ENCODE results near the gene PHF21B. TPM values are rescaled to one million over a fixed set of nuclear protein-coding genes. Genes with fewer than 3 reads are reported as not detected.

PHF21B gene
- total RNA-seq, 5 donors from 2014 or later (not counting 1 experiment from before 2014, with no cell fraction given) = 0.15 to 0.36 TPM; not detected in 3

DNA sequence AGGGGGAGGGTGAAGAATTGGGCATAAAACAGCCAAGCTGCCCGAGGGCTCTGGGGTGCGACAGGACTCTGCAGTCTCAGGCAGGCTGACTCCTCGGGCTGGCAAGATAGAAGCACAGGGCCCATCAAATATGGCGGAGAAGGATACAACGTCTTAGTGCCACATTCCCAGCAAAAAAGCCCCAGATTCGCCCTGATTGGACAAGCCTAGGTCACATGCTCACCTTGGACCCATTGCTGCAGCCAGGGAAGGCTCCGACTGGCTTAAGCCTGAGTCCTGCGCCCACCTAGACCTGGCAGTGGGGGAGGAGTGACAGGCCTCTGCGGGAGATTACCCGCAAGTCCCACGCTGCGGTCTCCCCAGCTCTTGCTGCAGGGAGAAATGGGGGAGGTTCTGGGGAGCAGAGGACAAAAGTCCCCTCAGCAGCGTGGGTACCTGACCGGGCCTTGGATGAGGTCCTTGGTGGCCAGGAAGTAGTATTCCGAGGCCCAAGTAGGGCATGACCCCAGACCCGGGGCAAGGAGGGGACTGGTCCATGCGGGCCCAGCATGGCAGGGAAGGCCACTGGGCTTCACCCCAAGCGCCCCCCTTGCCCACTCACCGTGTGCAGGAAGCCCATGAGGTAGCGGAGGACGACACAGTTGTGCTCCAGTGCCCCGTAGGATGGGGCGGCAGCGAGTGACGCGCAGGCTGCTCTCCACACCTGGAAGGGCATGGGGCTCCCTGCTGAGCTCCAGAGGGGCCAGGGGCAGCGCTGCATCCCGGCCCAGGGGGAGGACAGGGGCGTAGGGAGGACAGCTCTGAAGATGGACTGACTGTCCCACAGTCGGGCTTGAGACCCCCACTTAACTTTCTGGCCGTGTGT is 144.4 kb downstream of the PHF21B start:
- no peak for ATAC-seq (replicated peaks in 1 of 4)

GRCh38 chr22:44862981-44863860 is 146.6 kb downstream of the PHF21B start:
- Mint-ChIP-seq H3K27me3 (peaks cover 9 to 14% of the 10 kb centered on the region in 2 donors), H3K9me3 (no peaks in the 10 kb centered on the region), H3K4me1 (no peaks in the 10 kb centered on the region), H3K36me3 (no peaks in the 10 kb centered on the region), H3K27ac (no peak overlapping the region), H3K4me3 (no peak overlapping the region)
- Histone ChIP-seq H3K4me3 (ENCODE audit: control insufficient read depth in 1 of 2, extremely low read depth in 1 of 2, low read length in 1 of 2) (no peak overlapping the region), H3K27me3 (replicated peaks in 1 of 2; ENCODE audit: control insufficient read depth in 2 of 2, extremely low read depth in 1 of 2, insufficient read depth in 2 of 2, low read length in 1 of 2) (peaks cover 0 to 21% of the 10 kb centered on the region in 2 experiments), H3K36me3 (ENCODE audit: control insufficient read depth in 2 of 2, extremely low read depth in 1 of 2, insufficient read depth in 1 of 2, low read length in 1 of 2) (no peaks in the 10 kb centered on the region), H3K27ac (ENCODE audit: low read length) (no peak overlapping the region), H3K4me1 (ENCODE audit: control insufficient read depth in 1 of 2, extremely low read depth in 1 of 2, insufficient read depth in 2 of 2, low read length in 2 of 2) (no peaks in the 10 kb centered on the region), H3K9me3 (no peaks in the 10 kb centered on the region)
- 83% methylated on average over 6 of the region's 19 CpGs for WGBS (ENCODE audit: insufficient coverage)
- ChIA-PET POLR2A (no interaction called here), CTCF (no interaction called here)
- ATAC-seq (replicated peaks in 1 of 4) (no peak), DNase-seq (no peak)

More for the DNA sequence above, 144.4 kb downstream of the PHF21B start:
- Mint-ChIP-seq H3K36me3 (no peaks in the 10 kb centered on the region), H3K9me3 (peaks cover 0 to 2% (median 0%) of the 10 kb centered on the region in 3 donors), H3K4me3 (no peak overlapping the region), H3K27me3 (peaks cover 11 to 15% of the 10 kb centered on the region in 2 donors), H3K27ac (no peak overlapping the region), H3K4me1 (no peaks in the 10 kb centered on the region)
- ChIA-PET CTCF (no interaction called here), POLR2A (no interaction called here)
- no peak for DNase-seq
- Histone ChIP-seq H3K36me3 (ENCODE audit: control insufficient read depth in 2 of 2, extremely low read depth in 1 of 2, insufficient read depth in 1 of 2, low read length in 1 of 2) (no peaks in the 10 kb centered on the region), H3K27ac (ENCODE audit: low read length) (no peak overlapping the region), H3K9me3 (no peaks in the 10 kb centered on the region), H3K4me1 (ENCODE audit: control insufficient read depth in 1 of 2, extremely low read depth in 1 of 2, insufficient read depth in 2 of 2, low read length in 2 of 2) (no peaks in the 10 kb centered on the region), H3K4me3 (ENCODE audit: control insufficient read depth in 1 of 2, extremely low read depth in 1 of 2, low read length in 1 of 2) (no peak overlapping the region), H3K27me3 (replicated peaks in 1 of 2; ENCODE audit: control insufficient read depth in 2 of 2, extremely low read depth in 1 of 2, insufficient read depth in 2 of 2, low read length in 1 of 2) (peaks cover 0 to 24% of the 10 kb centered on the region in 2 experiments)
- 83% methylated on average over 27 of the region's 31 CpGs for WGBS (ENCODE audit: insufficient coverage)

DNA sequence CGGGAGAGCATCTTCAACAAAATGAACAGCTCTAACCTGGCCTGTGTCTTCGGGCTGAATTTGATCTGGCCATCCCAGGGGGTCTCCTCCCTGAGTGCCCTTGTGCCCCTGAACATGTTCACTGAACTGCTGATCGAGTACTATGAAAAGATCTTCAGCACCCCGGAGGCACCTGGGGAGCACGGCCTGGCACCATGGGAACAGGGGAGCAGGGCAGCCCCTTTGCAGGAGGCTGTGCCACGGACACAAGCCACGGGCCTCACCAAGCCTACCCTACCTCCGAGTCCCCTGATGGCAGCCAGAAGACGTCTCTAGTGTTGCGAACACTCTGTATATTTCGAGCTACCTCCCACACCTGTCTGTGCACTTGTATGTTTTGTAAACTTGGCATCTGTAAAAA is 147.5 kb downstream of the PHF21B start:
- WGBS (ENCODE audit: insufficient coverage) = 76% methylated on average over 6 of the region's 11 CpGs
- Histone ChIP-seq H3K4me3 (ENCODE audit: control insufficient read depth in 1 of 2, extremely low read depth in 1 of 2, low read length in 1 of 2) (no peak overlapping the region), H3K4me1 (ENCODE audit: control insufficient read depth in 1 of 2, extremely low read depth in 1 of 2, insufficient read depth in 2 of 2, low read length in 2 of 2) (no peaks in the 10 kb centered on the region), H3K9me3 (no peaks in the 10 kb centered on the region), H3K36me3 (ENCODE audit: control insufficient read depth in 2 of 2, extremely low read depth in 1 of 2, insufficient read depth in 1 of 2, low read length in 1 of 2) (no peaks in the 10 kb centered on the region), H3K27ac (ENCODE audit: low read length) (no peak overlapping the region), H3K27me3 (replicated peaks in 1 of 2; ENCODE audit: control insufficient read depth in 2 of 2, extremely low read depth in 1 of 2, insufficient read depth in 2 of 2, low read length in 1 of 2) (peaks cover 0 to 19% of the 10 kb centered on the region in 2 experiments)
- no peak for ATAC-seq (replicated peaks in 1 of 4)
- no peaks in the 10 kb centered on the region for H3K4me1 Mint-ChIP-seq
- no peaks in the 10 kb centered on the region for H3K9me3 Mint-ChIP-seq
- no peak overlapping the region for H3K27ac Mint-ChIP-seq
- H3K4me3 Mint-ChIP-seq = no peak overlapping the region
- DNase-seq = no peak
- no peaks in the 10 kb centered on the region for H3K36me3 Mint-ChIP-seq
- ChIA-PET CTCF (no interaction called here), POLR2A (no interaction called here)
- H3K27me3 Mint-ChIP-seq = peaks cover 7 to 13% of the 10 kb centered on the region in 2 donors

DNA sequence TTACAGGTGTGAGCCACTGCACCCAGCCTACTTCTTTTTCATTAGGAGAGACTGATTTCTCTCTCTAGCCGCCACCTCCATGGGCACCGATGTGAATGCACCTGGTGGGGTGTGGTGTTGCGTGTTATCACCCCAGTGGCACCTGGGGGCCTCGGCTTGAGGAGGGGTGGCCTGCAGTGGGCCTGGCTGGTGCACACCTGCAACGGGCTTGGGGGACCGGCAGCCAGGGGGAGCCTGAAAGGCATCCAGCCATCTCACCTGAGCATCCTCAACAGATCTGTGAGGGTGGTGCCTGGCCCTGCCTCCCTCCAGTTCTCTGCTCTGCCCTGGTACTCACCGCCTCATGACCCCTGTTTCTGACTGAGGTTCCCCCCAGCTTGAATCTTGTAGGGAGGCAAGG is 148.6 kb downstream of the PHF21B start:
- Histone ChIP-seq H3K4me3 (ENCODE audit: control insufficient read depth in 1 of 2, extremely low read depth in 1 of 2, low read length in 1 of 2) (no peak overlapping the region), H3K4me1 (ENCODE audit: control insufficient read depth in 1 of 2, extremely low read depth in 1 of 2, insufficient read depth in 2 of 2, low read length in 2 of 2) (no peaks in the 10 kb centered on the region), H3K9me3 (no peaks in the 10 kb centered on the region), H3K36me3 (ENCODE audit: control insufficient read depth in 2 of 2, extremely low read depth in 1 of 2, insufficient read depth in 1 of 2, low read length in 1 of 2) (no peaks in the 10 kb centered on the region), H3K27ac (ENCODE audit: low read length) (no peak overlapping the region), H3K27me3 (replicated peaks in 1 of 2; ENCODE audit: control insufficient read depth in 2 of 2, extremely low read depth in 1 of 2, insufficient read depth in 2 of 2, low read length in 1 of 2) (peaks cover 0 to 19% of the 10 kb centered on the region in 2 experiments)
- no peak for DNase-seq
- ChIA-PET CTCF (no interaction called here), POLR2A (no interaction called here)
- Mint-ChIP-seq H3K4me3 (no peak overlapping the region), H3K4me1 (no peaks in the 10 kb centered on the region), H3K9me3 (no peaks in the 10 kb centered on the region), H3K36me3 (no peaks in the 10 kb centered on the region), H3K27ac (no peak overlapping the region), H3K27me3 (peaks cover 5 to 11% of the 10 kb centered on the region in 2 donors)
- ATAC-seq (replicated peaks in 1 of 4) = no peak
- WGBS (ENCODE audit: insufficient coverage) = 20% methylated on average over 1 of the region's 7 CpGs

GRCh38 chr22:44860311-44860710 is 149.5 kb downstream of the PHF21B start:
- no peak overlapping the region for H3K27ac ChIP-seq (ENCODE audit: low read length)

GRCh38 chr22:44859641-44860040 is 150.2 kb downstream of the PHF21B start:
- ATAC-seq (replicated peaks in 1 of 4) = no peak
- POLR2A ChIA-PET = no interaction called here
- H3K27ac Mint-ChIP-seq = no peak overlapping the region

More at GRCh38 chr22:44860311-44860710, 149.5 kb downstream of the PHF21B start:
- POLR2A ChIA-PET = no interaction called here
- no peaks in the 10 kb centered on the region for H3K4me1 ChIP-seq (ENCODE audit: control insufficient read depth in 1 of 2, extremely low read depth in 1 of 2, insufficient read depth in 2 of 2, low read length in 2 of 2)
- H3K4me3 Mint-ChIP-seq = no peak overlapping the region
- no peak for ATAC-seq (replicated peaks in 1 of 4)
- H3K27me3 ChIP-seq (replicated peaks in 1 of 2; ENCODE audit: control insufficient read depth in 2 of 2, extremely low read depth in 1 of 2, insufficient read depth in 2 of 2, low read length in 1 of 2) = peaks cover 0 to 19% of the 10 kb centered on the region in 2 experiments
- 76% methylated on average over 5 of the region's 6 CpGs for WGBS (ENCODE audit: insufficient coverage)
- no peak for DNase-seq
- H3K9me3 ChIP-seq = no peaks in the 10 kb centered on the region
- H3K36me3 ChIP-seq (ENCODE audit: control insufficient read depth in 2 of 2, extremely low read depth in 1 of 2, insufficient read depth in 1 of 2, low read length in 1 of 2) = no peaks in the 10 kb centered on the region
- H3K27ac Mint-ChIP-seq = no peak overlapping the region
- H3K4me3 ChIP-seq (ENCODE audit: control insufficient read depth in 1 of 2, extremely low read depth in 1 of 2, low read length in 1 of 2) = no peak overlapping the region
- no peaks in the 10 kb centered on the region for H3K9me3 Mint-ChIP-seq
- peaks cover 5 to 11% of the 10 kb centered on the region in 2 donors for H3K27me3 Mint-ChIP-seq
- CTCF ChIA-PET = no interaction called here
- H3K4me1 Mint-ChIP-seq = no peaks in the 10 kb centered on the region
- no peaks in the 10 kb centered on the region for H3K36me3 Mint-ChIP-seq

More at GRCh38 chr22:44859641-44860040, 150.2 kb downstream of the PHF21B start:
- no peaks in the 10 kb centered on the region for H3K36me3 Mint-ChIP-seq
- no peak for DNase-seq
- no peaks in the 10 kb centered on the region for H3K9me3 Mint-ChIP-seq
- H3K27ac ChIP-seq (ENCODE audit: low read length) = no peak overlapping the region
- no peaks in the 10 kb centered on the region for H3K36me3 ChIP-seq (ENCODE audit: control insufficient read depth in 2 of 2, extremely low read depth in 1 of 2, insufficient read depth in 1 of 2, low read length in 1 of 2)
- peaks cover 5 to 11% of the 10 kb centered on the region in 2 donors for H3K27me3 Mint-ChIP-seq
- no peaks in the 10 kb centered on the region for H3K4me1 ChIP-seq (ENCODE audit: control insufficient read depth in 1 of 2, extremely low read depth in 1 of 2, insufficient read depth in 2 of 2, low read length in 2 of 2)
- WGBS (ENCODE audit: insufficient coverage) = 83% methylated on average over 10 of the region's 13 CpGs
- peaks cover 0 to 15% of the 10 kb centered on the region in 2 experiments for H3K27me3 ChIP-seq (replicated peaks in 1 of 2; ENCODE audit: control insufficient read depth in 2 of 2, extremely low read depth in 1 of 2, insufficient read depth in 2 of 2, low read length in 1 of 2)
- no peak overlapping the region for H3K4me3 Mint-ChIP-seq
- H3K4me1 Mint-ChIP-seq = no peaks in the 10 kb centered on the region
- H3K9me3 ChIP-seq = no peaks in the 10 kb centered on the region
- H3K4me3 ChIP-seq (ENCODE audit: control insufficient read depth in 1 of 2, extremely low read depth in 1 of 2, low read length in 1 of 2) = no peak overlapping the region
- CTCF ChIA-PET = interaction anchor here in 1 of 2 donors (0.6 kb wide), 1 partner anchor 9 kb away, joined by 5 read pairs; no protein-coding TSS in a partner anchor

Measured in T-cell (primary cell).